ENCODE measurements around the gene NKAIN1. TPM values are rescaled to one million over a fixed set of nuclear protein-coding genes. Genes with fewer than 3 reads are reported as not detected.

The NKAIN1 gene
- total RNA-seq, 4 donors from 2014 or later = 0.55 TPM; not detected in 3

- Histone ChIP-seq H3K36me3 (no peaks in the 10 kb centered on the region), H3K27ac (no peak overlapping the region), H3K4me3 (no peak overlapping the region), H3K27me3 (no peaks in the 10 kb centered on the region), H3K4me1 (peaks cover 0 to 8% of the 10 kb centered on the region in 2 donors), H3K9me3 (no peaks in the 10 kb centered on the region)
- intact Hi-C loops (cut with DNase I; ENCODE audit: low total_unique reads) = no loop called here
- DNase-seq = no peak
- no peak for TF ChIP-seq POLR2A (IDR thresholded peaks at IDR 0.05)
Measured at GRCh38 chr1:31219489-31219888, 20.2 kb downstream of the NKAIN1 start.

- no peak for DNase-seq
- Histone ChIP-seq H3K4me1 (peaks cover 0 to 8% of the 10 kb centered on the region in 2 donors), H3K36me3 (no peaks in the 10 kb centered on the region), H3K4me3 (no peak overlapping the region), H3K27me3 (no peaks in the 10 kb centered on the region), H3K9me3 (no peaks in the 10 kb centered on the region), H3K27ac (no peak overlapping the region)
- TF ChIP-seq, protein P1, sequence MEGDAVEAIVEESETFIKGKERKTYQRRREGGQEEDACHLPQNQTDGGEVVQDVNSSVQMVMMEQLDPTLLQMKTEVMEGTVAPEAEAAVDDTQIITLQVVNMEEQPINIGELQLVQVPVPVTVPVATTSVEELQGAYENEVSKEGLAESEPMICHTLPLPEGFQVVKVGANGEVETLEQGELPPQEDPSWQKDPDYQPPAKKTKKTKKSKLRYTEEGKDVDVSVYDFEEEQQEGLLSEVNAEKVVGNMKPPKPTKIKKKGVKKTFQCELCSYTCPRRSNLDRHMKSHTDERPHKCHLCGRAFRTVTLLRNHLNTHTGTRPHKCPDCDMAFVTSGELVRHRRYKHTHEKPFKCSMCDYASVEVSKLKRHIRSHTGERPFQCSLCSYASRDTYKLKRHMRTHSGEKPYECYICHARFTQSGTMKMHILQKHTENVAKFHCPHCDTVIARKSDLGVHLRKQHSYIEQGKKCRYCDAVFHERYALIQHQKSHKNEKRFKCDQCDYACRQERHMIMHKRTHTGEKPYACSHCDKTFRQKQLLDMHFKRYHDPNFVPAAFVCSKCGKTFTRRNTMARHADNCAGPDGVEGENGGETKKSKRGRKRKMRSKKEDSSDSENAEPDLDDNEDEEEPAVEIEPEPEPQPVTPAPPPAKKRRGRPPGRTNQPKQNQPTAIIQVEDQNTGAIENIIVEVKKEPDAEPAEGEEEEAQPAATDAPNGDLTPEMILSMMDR (IDR thresholded peaks at IDR 0.05) = no peak
- no peak for TF ChIP-seq POLR2A (IDR thresholded peaks at IDR 0.05)
- intact Hi-C loops (cut with DNase I; ENCODE audit: low total_unique reads) = no loop called here
Measured at GRCh38 chr1:31218705-31219104, 21.0 kb downstream of the NKAIN1 start.

GRCh38 chr1:31216016-31216415, 23.7 kb downstream of the NKAIN1 start:
- Histone ChIP-seq H3K4me3 (no peak overlapping the region), H3K36me3 (no peaks in the 10 kb centered on the region), H3K9me3 (no peaks in the 10 kb centered on the region), H3K27ac (no peak overlapping the region), H3K27me3 (no peaks in the 10 kb centered on the region), H3K4me1 (peaks cover 0 to 8% of the 10 kb centered on the region in 2 donors)
- intact Hi-C loops (cut with DNase I; ENCODE audit: low total_unique reads) = no loop called here
- TF ChIP-seq, protein P1 (IDR thresholded peaks at IDR 0.05) = no peak
- no peak for TF ChIP-seq POLR2A (IDR thresholded peaks at IDR 0.05)
- DNase-seq = peak; percentile 34 to 58

- TF ChIP-seq POLR2A (IDR thresholded peaks at IDR 0.05) = no peak
- TF ChIP-seq, protein P1 (IDR thresholded peaks at IDR 0.05) = no peak
- Histone ChIP-seq H3K4me3 (no peak overlapping the region), H3K4me1 (peaks cover 0 to 8% of the 10 kb centered on the region in 2 donors), H3K27me3 (no peaks in the 10 kb centered on the region), H3K27ac (no peak overlapping the region), H3K36me3 (no peaks in the 10 kb centered on the region), H3K9me3 (no peaks in the 10 kb centered on the region)
- intact Hi-C loops (cut with DNase I; ENCODE audit: low total_unique reads) = no loop called here
- no peak for DNase-seq
Measured at GRCh38 chr1:31215065-31215570, 24.6 kb downstream of the NKAIN1 start.

GRCh38 chr1:31214316-31215064, 25.2 kb downstream of the NKAIN1 start:
- H3K9me3 ChIP-seq = no peaks in the 10 kb centered on the region
- intact Hi-C loops (cut with DNase I; ENCODE audit: low total_unique reads) = no loop called here
- H3K4me1 ChIP-seq = peaks cover 0 to 8% of the 10 kb centered on the region in 2 donors
- H3K27me3 ChIP-seq = no peaks in the 10 kb centered on the region
- H3K4me3 ChIP-seq = no peak overlapping the region
- no peak overlapping the region for H3K27ac ChIP-seq
- no peak for DNase-seq
- H3K36me3 ChIP-seq = no peaks in the 10 kb centered on the region
- TF ChIP-seq POLR2A (IDR thresholded peaks at IDR 0.05) = no peak
- TF ChIP-seq, protein P1 (IDR thresholded peaks at IDR 0.05) = no peak

Data from uterus (tissue), 4 donors.